H54 (cell line): ENCODE results near the gene CCSER1.
"Not testable (repeated sequence)": the region's sequence is repeated elsewhere in the genome, so short reads cannot be mapped to it uniquely, and the experiment has no call there.

Source experiments
- DNase-seq: peaks from one replicate; pipeline ENCODE4 v3.0.0; 2011; ENCODE audit warnings: low spot score, mixed read lengths; ENCODE audit not compliant: insufficient read length
- FAIRE-seq: peaks from 3 replicates; lab custom pipeline; 2011; peaks lifted over from hg19 to GRCh38; lab: Jason Lieb, UNC
- POLR2A ChIP-seq: IDR thresholded peaks from 2 replicates; pipeline ENCODE4 v1.6.1; 2011; ENCODE audit warnings: low read depth, mild to moderate bottlenecking, low read length

CCSER1 gene

DNA sequence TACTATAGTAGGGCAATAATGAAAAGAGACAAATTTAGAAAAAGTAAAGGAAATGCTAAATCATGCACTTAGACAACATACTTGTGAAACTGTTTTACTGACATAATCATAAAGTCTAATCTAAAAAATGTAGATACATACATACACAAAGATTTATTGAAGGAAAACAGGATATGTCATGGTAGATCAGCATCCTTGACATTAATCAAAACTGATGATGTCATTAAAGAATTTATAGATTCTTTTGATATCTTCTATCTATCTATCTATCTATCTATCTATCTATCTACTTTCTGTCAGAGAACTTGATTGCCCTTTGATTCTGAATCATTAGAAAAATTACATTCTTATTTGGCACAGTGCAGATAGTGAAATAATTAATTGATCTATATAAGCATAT is 311.3 kb downstream of the CCSER1 start:
- no peak for FAIRE-seq
- no peak for TF ChIP-seq POLR2A
- DNase-seq = no peak

DNA sequence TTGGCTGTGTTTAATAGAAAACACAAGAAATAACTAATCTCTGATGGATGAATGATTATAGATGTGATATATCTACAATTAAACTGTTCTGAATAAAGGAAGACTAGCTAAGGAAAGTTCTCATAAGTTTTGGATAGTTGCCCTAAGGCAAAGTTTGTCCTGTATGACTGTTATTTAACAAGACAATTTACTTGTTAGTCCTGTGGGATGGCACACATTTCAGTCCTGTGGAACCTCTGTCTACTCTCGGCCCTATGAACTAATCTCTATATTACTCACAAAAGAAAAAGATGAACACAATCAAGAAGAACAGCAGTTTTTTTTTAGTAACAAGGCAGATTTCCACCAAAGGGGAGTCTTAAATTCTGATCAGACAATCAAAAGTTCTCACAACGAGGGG is 314.6 kb downstream of the CCSER1 start:
- no peak for DNase-seq
- no peak for FAIRE-seq
- TF ChIP-seq POLR2A = no peak

DNA sequence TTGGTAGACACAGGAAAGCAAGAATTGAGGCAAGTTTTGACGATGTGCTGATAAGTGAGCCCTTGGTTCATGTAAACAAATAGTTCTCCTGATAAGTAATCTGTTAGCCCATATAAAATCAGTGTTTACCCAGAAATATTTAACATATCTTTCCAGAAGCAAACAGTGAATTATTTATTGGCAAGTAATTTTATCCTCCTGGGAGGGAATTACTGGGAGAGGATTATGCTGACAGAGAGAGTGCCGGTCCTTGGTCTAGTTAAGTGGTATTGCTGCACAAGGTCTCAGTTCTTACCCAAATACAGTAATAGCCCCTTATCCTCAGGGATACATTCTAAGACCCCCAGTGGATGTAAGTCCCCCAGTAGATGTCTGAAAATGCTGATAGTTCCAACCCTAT is 315.4 kb downstream of the CCSER1 start:
- FAIRE-seq = no peak
- no peak for DNase-seq
- TF ChIP-seq POLR2A = no peak

DNA sequence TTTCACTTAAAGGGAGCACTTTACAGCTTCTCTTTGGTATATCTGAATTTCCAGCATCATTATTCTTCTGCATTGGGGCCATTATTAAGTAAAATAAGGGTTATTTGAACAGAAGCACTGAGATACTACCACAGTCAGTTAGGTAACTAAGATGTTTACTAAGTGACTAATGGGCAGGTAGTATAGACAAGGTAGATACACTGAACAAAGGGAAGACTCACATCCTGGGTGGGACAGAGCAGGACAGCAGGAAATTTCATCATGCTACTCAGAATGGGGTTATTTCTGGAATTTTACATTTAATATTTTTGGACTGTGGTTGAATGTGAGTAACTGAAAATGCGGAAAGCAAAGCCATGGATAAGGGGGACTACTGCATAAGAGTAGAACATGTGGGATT is 316.0 kb downstream of the CCSER1 start:
- no peak for FAIRE-seq
- DNase-seq = no peak
- no peak for TF ChIP-seq POLR2A

DNA sequence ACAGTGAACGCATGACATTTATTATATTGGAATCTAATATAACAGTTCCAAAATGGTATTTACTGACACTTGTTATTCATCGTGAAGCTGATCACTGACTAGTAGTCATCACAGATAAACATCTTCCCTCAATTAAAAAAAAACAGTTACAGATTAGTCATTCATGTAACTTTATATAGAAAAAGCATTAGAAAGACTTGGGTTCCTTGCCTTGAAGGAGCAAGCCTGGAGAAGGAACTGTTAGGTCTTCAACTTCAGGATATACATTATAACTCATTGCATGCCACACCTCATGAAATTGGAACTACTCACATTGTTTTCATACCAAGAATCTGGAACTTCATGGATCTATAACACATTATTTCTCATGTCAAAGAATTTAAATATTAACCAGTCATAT is 317.7 kb downstream of the CCSER1 start:
- FAIRE-seq (no peak), DNase-seq (no peak)
- no peak for TF ChIP-seq POLR2A

DNA sequence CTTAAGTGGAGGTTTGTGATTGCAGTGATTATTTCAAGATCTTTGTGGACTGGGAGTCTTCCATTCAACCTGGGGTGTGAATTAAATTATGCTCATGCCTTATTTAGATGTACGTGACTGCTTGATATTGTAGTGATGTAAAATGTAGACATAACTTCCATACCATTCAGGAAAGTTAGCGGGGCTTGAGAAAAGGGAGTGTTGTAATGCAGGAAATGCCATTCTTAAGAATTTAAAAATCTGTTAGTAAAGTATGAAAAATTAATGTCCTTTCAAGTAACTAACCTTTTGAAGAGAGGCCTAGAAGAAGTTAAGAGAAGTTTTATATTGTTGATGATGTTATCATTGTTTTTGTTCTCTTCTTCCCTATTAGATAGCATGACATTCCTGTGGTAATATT is 318.2 kb downstream of the CCSER1 start:
- no peak for DNase-seq
- no peak for TF ChIP-seq POLR2A
- no peak for FAIRE-seq

DNA sequence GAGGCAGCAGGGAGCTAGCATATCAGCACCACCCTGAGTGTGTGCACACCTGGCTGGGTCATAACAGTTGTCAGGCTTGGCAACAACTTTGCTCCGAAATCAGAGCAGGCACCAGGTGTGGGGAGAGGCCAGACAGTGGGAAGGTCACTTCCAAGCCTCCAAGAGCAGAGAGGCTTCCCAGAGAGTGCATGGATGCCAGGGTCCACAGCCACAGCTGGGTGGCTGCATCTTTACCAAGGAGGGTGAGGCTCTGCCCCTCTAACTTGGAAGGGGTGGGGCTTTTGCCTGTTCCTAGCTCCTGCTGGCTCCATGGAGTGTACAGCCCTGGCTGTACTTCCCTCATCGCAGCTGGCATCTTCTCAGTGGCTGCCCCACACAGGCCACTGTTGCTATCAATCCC is 322.4 kb downstream of the CCSER1 start:
- no peak for TF ChIP-seq POLR2A
- FAIRE-seq (no peak), DNase-seq (no peak)

DNA sequence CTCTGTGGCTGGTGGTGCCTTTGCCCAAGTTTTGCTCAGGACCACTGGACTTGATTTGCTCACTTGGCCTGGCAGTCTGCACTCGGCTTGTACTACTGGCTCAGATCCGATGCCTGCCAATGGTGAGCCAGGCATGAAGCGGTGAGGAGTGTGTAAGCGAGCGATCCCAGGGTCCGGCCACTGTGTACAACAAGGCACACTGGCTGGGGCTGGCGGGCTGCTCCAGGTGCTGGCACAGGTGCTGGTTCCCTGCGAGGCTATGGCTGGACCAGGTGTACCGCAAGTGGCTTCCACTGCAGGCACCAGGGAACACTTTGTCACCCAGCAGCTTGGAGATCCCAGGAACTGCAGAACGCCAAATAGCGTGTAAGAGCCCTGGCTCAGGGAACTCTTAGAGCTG is 329.7 kb downstream of the CCSER1 start:
- FAIRE-seq (no peak), DNase-seq (no peak)
- no peak for TF ChIP-seq POLR2A

DNA sequence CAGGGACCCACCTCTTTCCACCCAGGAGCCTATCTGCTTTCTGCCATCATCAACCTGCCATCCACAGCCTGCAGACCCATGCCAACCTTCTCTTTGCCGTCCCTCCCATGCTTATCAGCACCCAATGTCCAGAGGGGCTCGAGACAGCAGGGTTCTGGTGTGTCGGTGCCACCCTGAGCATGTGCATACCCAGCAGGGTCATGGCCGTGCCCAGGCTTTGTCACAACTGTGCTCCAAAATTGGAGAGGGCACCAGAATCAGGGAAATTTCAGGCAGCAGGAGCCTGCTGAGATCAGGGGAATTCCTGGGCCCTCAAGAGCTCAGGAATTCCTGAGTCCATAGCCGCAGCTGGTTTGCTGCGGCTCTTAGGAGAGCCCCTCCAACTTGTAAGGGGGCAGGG is 330.6 kb downstream of the CCSER1 start:
- no peak for DNase-seq
- TF ChIP-seq POLR2A = no peak
- no peak for FAIRE-seq

DNA sequence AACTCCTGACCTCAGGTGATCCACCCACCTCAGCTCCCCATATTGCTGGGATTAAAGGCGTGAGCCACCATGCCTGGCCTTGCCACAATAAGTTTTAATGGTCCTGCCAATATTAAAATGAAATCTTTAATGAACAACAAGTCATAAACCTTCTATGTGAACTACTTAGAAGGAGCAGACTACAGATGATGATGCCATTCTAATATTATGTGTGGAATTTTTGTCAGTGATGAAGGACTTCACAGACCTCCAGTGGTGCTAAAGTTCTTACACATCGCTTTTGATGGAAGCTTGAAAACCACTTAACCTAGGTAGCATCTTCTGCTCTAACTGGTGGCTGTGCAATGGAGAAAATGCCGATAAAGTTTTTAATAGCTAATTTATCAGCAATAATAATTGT is 331.4 kb downstream of the CCSER1 start:
- FAIRE-seq (no peak), DNase-seq (no peak)
- TF ChIP-seq POLR2A = no peak

DNA sequence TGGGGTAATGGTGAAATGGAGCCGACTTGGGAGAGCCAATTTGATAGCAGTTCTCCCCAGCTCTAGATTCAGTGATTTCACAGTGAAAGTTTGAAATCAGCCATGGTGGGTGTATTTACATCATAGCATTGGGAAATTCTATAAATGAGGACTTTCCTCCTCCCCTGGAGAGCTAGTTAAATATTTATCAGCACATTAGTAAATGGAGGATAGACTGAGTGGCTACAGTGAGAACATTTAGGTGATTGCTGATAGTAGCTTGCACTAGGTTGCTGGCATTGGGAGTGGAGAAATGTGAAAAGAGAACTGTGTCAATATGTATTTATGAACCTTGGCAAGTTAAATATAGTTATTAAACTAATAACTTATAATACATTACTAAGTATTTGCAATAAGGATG is 347.3 kb downstream of the CCSER1 start:
- DNase-seq (no peak), FAIRE-seq (no peak)
- no peak for TF ChIP-seq POLR2A

DNA sequence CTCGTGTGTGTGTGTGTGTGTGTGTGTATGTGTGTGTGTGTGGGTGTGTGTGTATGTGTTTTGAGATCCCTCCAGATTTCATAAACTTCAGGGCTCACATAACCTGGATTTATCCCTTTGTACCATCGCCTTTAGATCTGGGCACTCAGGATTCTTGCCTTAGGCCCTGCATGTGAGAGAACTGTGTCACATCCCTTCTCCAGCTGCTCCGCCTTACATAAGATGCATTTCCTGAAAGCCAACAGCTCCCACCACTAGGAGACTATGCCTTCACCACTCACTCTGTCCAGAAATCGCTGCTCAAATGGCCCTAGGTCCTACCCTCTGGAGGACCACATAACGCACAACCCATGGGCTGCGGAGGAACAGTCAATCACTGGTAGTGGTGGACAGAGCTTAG is 348.8 kb downstream of the CCSER1 start:
- DNase-seq (no peak), FAIRE-seq (no peak)
- TF ChIP-seq POLR2A = no peak

DNA sequence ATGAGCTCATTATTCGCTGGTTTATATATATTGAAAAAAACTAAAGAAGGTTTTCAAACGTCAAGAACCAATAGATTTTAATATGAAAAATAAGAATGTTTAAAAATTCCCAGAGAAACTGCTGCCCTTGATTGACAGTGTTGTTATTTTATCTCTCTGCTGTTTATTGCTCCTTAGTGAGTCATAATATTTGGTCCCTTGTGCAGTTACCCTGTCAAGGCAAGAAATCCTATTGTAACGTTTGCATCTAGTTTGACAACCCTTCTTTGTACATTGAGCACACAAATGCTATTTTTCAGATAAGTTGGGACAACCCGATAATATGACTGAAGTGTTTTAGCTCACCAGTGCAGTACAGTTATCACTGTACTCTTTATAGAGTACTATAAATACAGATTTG is 349.4 kb downstream of the CCSER1 start:
- DNase-seq (no peak), FAIRE-seq (no peak)
- TF ChIP-seq POLR2A = no peak

DNA sequence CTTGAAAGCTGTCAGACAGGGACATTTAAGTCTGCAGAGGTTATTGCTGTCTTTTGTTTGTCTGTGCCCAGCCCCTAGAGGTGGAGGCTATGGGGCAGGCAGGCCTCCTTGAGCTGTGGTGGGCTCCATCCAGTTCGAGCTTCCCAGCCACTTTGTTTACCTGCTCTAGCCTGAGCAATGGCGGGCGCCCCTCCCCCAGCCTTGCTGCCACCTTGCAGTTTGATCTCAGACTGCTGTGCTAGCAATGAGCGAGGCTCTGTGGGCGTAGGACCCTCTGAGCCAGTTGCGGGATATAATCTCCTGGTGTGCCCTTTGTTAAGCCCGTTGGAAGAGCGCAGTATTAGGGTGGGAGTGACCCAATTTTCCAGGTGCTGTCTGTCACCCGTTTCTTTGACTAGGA is 357.7 kb downstream of the CCSER1 start:
- not testable (repeated sequence) for FAIRE-seq, DNase-seq

DNA sequence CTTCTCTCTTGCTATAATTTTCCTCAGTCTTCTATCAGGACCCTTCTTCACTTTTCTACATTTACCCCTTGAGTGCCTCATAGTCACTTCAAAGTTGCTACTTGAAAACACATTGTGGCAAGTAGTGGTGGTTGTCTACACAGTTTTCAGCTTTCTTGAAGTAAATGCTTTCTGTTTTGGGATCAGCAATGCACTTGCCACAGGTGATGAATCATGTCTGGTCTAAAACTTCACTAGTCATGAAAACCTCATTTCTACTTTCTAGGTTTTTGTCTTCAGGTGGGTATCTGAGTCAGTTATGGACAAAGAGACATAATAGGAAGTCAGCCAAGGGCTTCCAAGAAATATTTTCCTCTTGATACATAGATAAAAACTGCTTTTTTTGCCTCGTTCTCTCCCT is 359.2 kb downstream of the CCSER1 start:
- TF ChIP-seq POLR2A = no peak
- FAIRE-seq (no peak), DNase-seq (no peak)

DNA sequence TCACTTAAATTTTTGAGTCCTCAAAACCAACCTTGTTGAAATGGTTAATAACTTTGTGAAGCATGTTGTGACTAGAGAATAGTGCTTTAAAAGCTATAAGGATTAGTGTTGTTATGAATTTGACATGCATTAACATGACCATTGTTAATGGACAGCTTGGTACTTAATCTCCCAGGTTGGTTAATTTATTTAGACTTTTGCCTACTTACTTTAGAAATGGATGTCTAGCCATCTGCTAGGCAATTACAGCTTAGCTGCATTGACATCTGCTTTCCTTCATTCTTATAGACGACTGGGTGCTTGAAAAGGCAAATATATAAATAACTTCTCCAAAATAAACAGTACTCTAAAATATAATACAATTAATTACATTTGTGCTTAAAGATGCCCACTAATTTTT is 368.0 kb downstream of the CCSER1 start:
- FAIRE-seq (no peak), DNase-seq (no peak)
- no peak for TF ChIP-seq POLR2A

DNA sequence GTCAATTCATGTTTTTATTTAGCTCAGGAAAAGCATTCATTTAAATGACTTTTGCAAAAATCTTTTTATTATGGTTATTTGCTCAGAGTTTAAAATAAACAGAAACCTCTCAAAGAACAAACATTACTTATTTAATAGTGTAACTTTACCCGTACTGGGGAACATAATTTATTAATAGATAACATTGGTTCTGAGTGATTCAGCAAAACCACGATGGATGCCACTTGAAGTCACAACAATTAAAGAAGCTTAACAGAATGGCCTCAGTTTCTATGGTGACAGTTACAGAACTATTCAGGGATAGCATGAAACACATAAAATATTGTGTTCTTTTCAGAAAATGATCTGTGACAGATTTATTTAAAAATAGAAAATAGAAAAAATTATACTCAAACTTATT is 368.7 kb downstream of the CCSER1 start:
- no peak for FAIRE-seq
- TF ChIP-seq POLR2A = no peak
- DNase-seq = no peak
